ENCODE results near the gene NCBP3.

GRCh38 chr17:3875317-3875716, 29.3 kb upstream of the NCBP3 start:
- no peak for TF ChIP-seq CTCF (IDR thresholded peaks at IDR 0.05)
- TF ChIP-seq EP300 (IDR thresholded peaks at IDR 0.05), result no peak
- no peak for TF ChIP-seq POLR2A (IDR thresholded peaks at IDR 0.05)

Data from gastroesophageal sphincter (tissue), 3 donors.